ENCODE data around the gene RFWD3.

DNA sequence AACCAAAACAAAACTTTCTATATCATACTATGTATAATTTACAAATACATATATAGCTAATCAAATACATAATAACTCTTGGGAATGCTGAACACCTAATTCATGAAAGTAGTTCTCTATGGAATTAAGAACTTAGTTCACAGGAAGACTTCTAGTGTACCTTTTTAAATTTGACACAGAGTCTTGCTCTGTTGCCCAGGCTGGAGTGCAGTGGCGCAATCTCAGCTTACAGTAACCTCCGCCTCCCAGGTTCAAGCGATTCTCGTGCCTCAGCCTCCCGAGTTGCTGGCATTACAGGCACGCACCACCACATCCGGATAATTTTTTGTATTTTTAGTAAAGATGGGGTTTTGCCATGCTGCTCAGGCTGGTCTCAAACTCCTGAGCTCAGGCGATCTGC lies 24.7 kb downstream of the RFWD3 start:
- TF ChIP-seq CTCF (IDR thresholded peaks at IDR 0.05) = no peak
- no peak for TF ChIP-seq EZH2phosphoT487 (IDR thresholded peaks at IDR 0.05)
- no peak for TF ChIP-seq EZH2 (IDR thresholded peaks at IDR 0.05)
